Left lung (tissue), 10 donors: ENCODE results near the gene ZNF277. TPM values are rescaled to one million over a fixed set of nuclear protein-coding genes. Genes with fewer than 3 reads are reported as not detected.
A peak's percentile ranks its signal among the peaks of the same experiment; 100 is the strongest.

ENCODE experiments used
- ATAC-seq: fragments of 200-7000 bp; cut with Tn5 transposase; one replicate; pipeline ENCODE4 v1.9.1; 2020; ENCODE audit warnings: moderate library complexity
- DNase-seq, 4 donors: peaks; one replicate each; pipeline ENCODE4 v3.0.0-alpha.2; 2013 to 2020
- H3K27ac ChIP-seq, 2 donors: fragments of 200-600 bp; sonication (generic) in 1 of 2; one replicate each; pipeline versions ENCODE4 v1.5.0 to v1.8.0; 2020 to 2021
- H3K27me3 ChIP-seq, 2 donors: fragments of 200-600 bp; sonication (generic) in 1 of 2; one replicate each; pipeline versions ENCODE4 v1.5.0 to v1.8.0; 2020 to 2021
- H3K36me3 ChIP-seq, 2 donors: fragments of 200-600 bp; sonication (generic) in 1 of 2; one replicate each; pipeline versions ENCODE4 v1.5.0 to v1.8.0; 2020 to 2021
- H3K4me1 ChIP-seq, 2 donors: fragments of 200-600 bp; one replicate each; pipeline ENCODE4 v1.8.0; 2021
- H3K4me3 ChIP-seq, 2 donors: fragments of 200-600 bp; sonication (generic) in 1 of 2; one replicate each; pipeline versions ENCODE4 v1.5.0 to v1.8.0; 2020 to 2021; ENCODE audit warnings: mild to moderate bottlenecking in 1 of 2
- H3K9me3 ChIP-seq, 2 donors: fragments of 200-600 bp; sonication (generic) in 1 of 2; one replicate each; pipeline versions ENCODE4 v1.5.0 to v1.8.0; 2020 to 2021
- CTCF ChIP-seq, 2 donors: fragments of 200-600 bp; sonication (generic) in 1 of 2; IDR thresholded peaks; one replicate each; pipeline versions ENCODE4 v1.5.0 to v1.8.0; 2021; ENCODE audit warnings: antibody characterized with exemption in 2 of 2
- intact Hi-C, 2 donors: fragments of 100-400 bp; cut with DNase I; formaldehyde crosslinking; loops; one replicate each; pipeline versions ENCODE4 v1.11.2 to v1.14.2; 2022
- polyA plus RNA-seq, 6 donors: library from polyadenylated mRNA; unstranded; fragments of 120-200 nt; gene quantifications; one replicate each; pipeline ENCODE4 v1.2.1, GENCODE V29; 2013; ENCODE audit not compliant: insufficient read length in 6 of 6
- total RNA-seq, 2 donors: library from RNA; stranded (reverse); fragmentation: NEBNext Ultra II Directional; extraction: Animal tissue kit (Norgen Biotek cat#: 25700); gene quantifications; one replicate each; pipeline ENCODE4 v1.2.1, GENCODE V29; 2021
- donor health status: DM: no; HTN: yes; CAD: no.
- donor health status: DM: no; HTN: no; CAD: no.

The ZNF277 gene
- total and polyA plus RNA-seq, 8 donors: 19.8 to 41.0 (median 34.5) TPM

DNA sequence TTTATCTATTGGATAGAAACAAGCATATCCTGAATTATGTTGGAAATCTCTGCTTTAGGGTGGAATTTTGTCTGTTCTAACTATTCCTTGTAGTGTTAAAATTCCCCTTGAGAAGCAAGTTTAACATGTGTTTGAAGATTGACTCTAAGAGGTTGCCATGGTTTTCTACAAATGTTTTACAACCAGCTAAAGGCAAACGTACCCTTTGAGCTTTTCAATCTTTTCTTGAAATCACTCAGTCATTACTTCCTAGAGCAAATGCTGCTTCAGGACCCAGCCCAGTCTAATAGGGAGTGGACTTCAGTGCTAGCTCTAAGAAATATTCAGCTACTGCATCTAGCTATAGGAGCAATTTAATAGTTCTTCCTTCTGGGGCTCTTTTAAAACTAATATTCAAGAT lies 125.0 kb downstream of the ZNF277 start:
- Histone ChIP-seq H3K4me1 (no peaks in the 10 kb centered on the region), H3K27ac (no peak overlapping the region), H3K4me3 (no peak overlapping the region), H3K27me3 (no peaks in the 10 kb centered on the region), H3K36me3 (peaks cover 0 to 19% of the 10 kb centered on the region in 2 donors), H3K9me3 (no peaks in the 10 kb centered on the region)
- DNase-seq (peak in 1 of 4 donors; percentile 24), ATAC-seq (no peak)
- intact Hi-C loops: no loop called here
- TF ChIP-seq CTCF (IDR thresholded peaks at IDR 0.05): no peak

DNA sequence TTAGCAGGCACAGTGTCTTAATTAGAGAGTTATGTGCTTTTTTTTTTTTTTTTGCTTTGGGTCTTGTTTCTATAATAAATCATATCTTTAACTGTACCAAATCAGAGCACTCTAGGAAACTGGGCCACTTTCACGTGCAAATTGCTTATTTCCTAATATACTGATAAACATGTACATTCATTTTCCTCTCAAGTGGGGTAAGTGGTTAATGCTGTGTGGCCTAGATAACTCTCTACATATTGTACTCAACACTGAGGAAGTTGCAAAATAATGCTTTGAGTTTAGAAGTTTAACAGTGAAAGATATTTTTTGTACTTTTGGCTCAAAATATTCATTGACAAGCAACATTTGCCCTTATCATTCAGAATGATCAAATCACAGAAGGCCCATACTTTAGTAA lies 127.9 kb downstream of the ZNF277 start:
- Histone ChIP-seq H3K36me3 (peaks cover 0 to 32% of the 10 kb centered on the region in 2 donors), H3K27ac (no peak overlapping the region), H3K4me3 (no peak overlapping the region), H3K9me3 (no peaks in the 10 kb centered on the region), H3K4me1 (no peaks in the 10 kb centered on the region), H3K27me3 (no peaks in the 10 kb centered on the region)
- no peak for TF ChIP-seq CTCF (IDR thresholded peaks at IDR 0.05)
- intact Hi-C loops: no loop called here
- DNase-seq (no peak), ATAC-seq (no peak)

GRCh38 chr7:112336261-112336660 lies 129.8 kb downstream of the ZNF277 start:
- intact Hi-C loops: no loop called here
- Histone ChIP-seq H3K36me3 (peaks cover 0 to 37% of the 10 kb centered on the region in 2 donors), H3K4me1 (no peaks in the 10 kb centered on the region), H3K9me3 (no peaks in the 10 kb centered on the region), H3K27ac (no peak overlapping the region), H3K4me3 (no peak overlapping the region), H3K27me3 (no peaks in the 10 kb centered on the region)
- no peak for TF ChIP-seq CTCF (IDR thresholded peaks at IDR 0.05)
- DNase-seq: no peak
- ATAC-seq: no peak

DNA sequence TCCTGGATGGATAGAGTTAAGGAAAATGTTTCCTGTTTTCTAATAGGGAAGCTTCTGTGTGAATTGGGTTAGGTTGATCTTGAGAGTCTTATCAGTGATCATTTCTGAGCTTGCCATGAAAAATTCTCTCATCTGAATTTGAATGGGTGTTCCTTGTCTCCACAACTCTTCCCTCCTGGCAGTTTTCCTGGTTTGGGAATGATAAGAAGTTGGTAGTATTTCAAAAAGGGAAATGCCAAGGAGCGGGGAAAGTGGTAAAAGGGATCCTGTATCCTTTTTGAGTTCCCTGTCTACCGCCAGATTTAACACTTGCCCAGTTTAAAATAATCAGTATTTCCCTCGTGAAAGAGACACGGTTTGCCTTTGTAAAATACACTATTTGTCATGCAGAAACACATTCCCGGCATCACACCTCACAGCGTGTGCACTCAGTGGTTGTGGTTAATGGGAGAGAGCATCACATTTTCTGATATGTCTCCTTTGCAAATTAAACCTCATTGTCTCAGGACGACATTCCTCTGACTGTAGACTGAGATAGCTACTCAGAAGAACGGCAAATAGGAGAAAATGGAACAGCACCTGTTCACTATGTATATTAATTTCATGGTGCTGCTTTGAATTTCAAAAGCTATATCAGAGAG lies 130.6 kb downstream of the ZNF277 start:
- no peak overlapping the region for H3K27ac ChIP-seq
- no peaks in the 10 kb centered on the region for H3K27me3 ChIP-seq
- no peak for TF ChIP-seq CTCF (IDR thresholded peaks at IDR 0.05)
- DNase-seq: no peak
- H3K36me3 ChIP-seq: peaks cover 0 to 45% of the 10 kb centered on the region in 2 donors
- H3K4me3 ChIP-seq: no peak overlapping the region
- no peak for ATAC-seq
- no peaks in the 10 kb centered on the region for H3K9me3 ChIP-seq
- no peaks in the 10 kb centered on the region for H3K4me1 ChIP-seq
- intact Hi-C loops: no loop called here

DNA sequence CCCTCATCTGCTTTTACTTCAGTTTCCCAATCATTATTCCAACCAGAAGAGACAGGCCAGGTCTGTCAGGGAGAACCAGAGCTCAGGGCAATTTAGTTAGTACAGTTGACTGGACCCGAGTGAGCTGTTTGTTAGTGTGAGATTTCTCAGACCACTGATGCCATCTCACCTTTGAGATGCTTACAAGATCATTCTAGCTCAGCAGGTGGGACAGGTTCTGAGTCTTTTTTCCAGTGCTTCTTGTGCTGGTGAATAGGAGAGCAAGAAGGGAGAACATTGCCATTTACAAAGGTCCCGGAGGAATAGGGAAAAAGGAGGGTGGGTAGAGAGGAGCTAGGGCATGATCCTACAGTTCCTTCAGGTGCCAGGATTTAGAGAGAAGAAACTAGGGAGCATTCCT lies 131.4 kb downstream of the ZNF277 start:
- Histone ChIP-seq H3K36me3 (peaks cover 0 to 54% of the 10 kb centered on the region in 2 donors), H3K27me3 (no peaks in the 10 kb centered on the region), H3K4me1 (no peaks in the 10 kb centered on the region), H3K27ac (no peak overlapping the region), H3K4me3 (no peak overlapping the region), H3K9me3 (no peaks in the 10 kb centered on the region)
- intact Hi-C loops: no loop called here
- ATAC-seq: no peak
- TF ChIP-seq CTCF (IDR thresholded peaks at IDR 0.05): no peak
- no peak for DNase-seq
